Left ventricle myocardium inferior (tissue), 1 donor: Measurements from ENCODE around the gene CKAP4. TPM values are rescaled to one million over a fixed set of nuclear protein-coding genes. Genes with fewer than 3 reads are reported as not detected.

Source experiments
- DNase-seq: peaks from one replicate; pipeline ENCODE4 v3.0.0-alpha.2; 2020
- H3K27ac ChIP-seq: fragments of 200-600 bp; replicated peaks from 2 replicates; pipeline ENCODE4 v1.8.0; 2021
- H3K27me3 ChIP-seq: fragments of 200-600 bp; 2 replicates; pipeline ENCODE4 v1.8.0; 2021; ENCODE audit warnings: low read depth
- H3K36me3 ChIP-seq: fragments of 200-600 bp; 2 replicates; pipeline ENCODE4 v1.8.0; 2021
- H3K4me1 ChIP-seq: fragments of 200-600 bp; 2 replicates; pipeline ENCODE4 v1.8.0; 2021
- H3K4me3 ChIP-seq: fragments of 200-600 bp; 2 replicates; pipeline ENCODE4 v1.8.0; 2021; ENCODE audit warnings: mild to moderate bottlenecking, moderate library complexity
- H3K9me3 ChIP-seq: fragments of 200-600 bp; replicated peaks from 2 replicates; pipeline ENCODE4 v1.8.0; 2021
- CTCF ChIP-seq: fragments of 200-600 bp; IDR thresholded peaks from 2 replicates; pipeline ENCODE4 v1.8.0; 2021; ENCODE audit warnings: antibody characterized with exemption, mild to moderate bottlenecking, borderline replicate concordance
- intact Hi-C: fragments of 100-400 bp; cut with micrococcal nuclease; formaldehyde crosslinking; loops from one replicate; pipeline ENCODE4 v1.11.0; 2022
- total RNA-seq: library from RNA; stranded (reverse); fragmentation: NEBNext Ultra II Directional; extraction: Animal tissue kit (Norgen Biotek cat#: 25700); gene quantifications from one replicate; pipeline ENCODE4 v1.2.1, GENCODE V29; 2021
- donor health status: DM: no; HTN: yes; CAD: no; lungs with severe emphysema.

The CKAP4 gene
- total RNA-seq, 1 donor from 2014 or later, result 51.8 TPM

GRCh38 chr12:106280106-106280505 lies 32.3 kb upstream of the CKAP4 start:
- H3K36me3 ChIP-seq, result no peaks in the 10 kb centered on the region
- TF ChIP-seq CTCF, result no peak
- H3K4me3 ChIP-seq, result no peak overlapping the region
- H3K9me3 ChIP-seq, result peaks cover 7% of the 10 kb centered on the region
- no peaks in the 10 kb centered on the region for H3K27me3 ChIP-seq
- intact Hi-C loops, result loop anchor here (5.0 kb wide), 1 partner anchor 53 kb away; no protein-coding TSS in a partner anchor
- DNase-seq, result no peak
- H3K4me1 ChIP-seq, result peaks cover 32% of the 10 kb centered on the region
- peak overlapping the region; percentile 5 for H3K27ac ChIP-seq

GRCh38 chr12:106276032-106276740 lies 28.4 kb upstream of the CKAP4 start:
- Histone ChIP-seq H3K27ac (no peak overlapping the region), H3K27me3 (no peaks in the 10 kb centered on the region), H3K36me3 (no peaks in the 10 kb centered on the region), H3K4me1 (peaks cover 9% of the 10 kb centered on the region), H3K4me3 (no peak overlapping the region), H3K9me3 (no peaks in the 10 kb centered on the region)
- no peak for DNase-seq
- no peak for TF ChIP-seq CTCF
- intact Hi-C loops, result no loop called here

- Histone ChIP-seq H3K36me3 (no peaks in the 10 kb centered on the region), H3K9me3 (no peaks in the 10 kb centered on the region), H3K4me1 (peaks cover 2% of the 10 kb centered on the region), H3K27me3 (no peaks in the 10 kb centered on the region), H3K27ac (no peak overlapping the region), H3K4me3 (no peak overlapping the region)
- TF ChIP-seq CTCF, result no peak
- intact Hi-C loops, result no loop called here
- DNase-seq, result no peak
These were observed 27.6 kb upstream of the CKAP4 start for GRCh38 chr12:106275458-106275857.

GRCh38 chr12:106274575-106275121 lies 26.8 kb upstream of the CKAP4 start:
- intact Hi-C loops, result no loop called here
- DNase-seq, result no peak
- H3K27me3 ChIP-seq, result no peaks in the 10 kb centered on the region

GRCh38 chr12:106274012-106274411 lies 26.2 kb upstream of the CKAP4 start:
- H3K27me3 ChIP-seq, result no peaks in the 10 kb centered on the region
- TF ChIP-seq CTCF, result no peak
- no peak overlapping the region for H3K27ac ChIP-seq
- no peak for DNase-seq
- H3K36me3 ChIP-seq, result no peaks in the 10 kb centered on the region
- intact Hi-C loops, result no loop called here
- H3K9me3 ChIP-seq, result no peaks in the 10 kb centered on the region
- H3K4me3 ChIP-seq, result no peak overlapping the region
- H3K4me1 ChIP-seq, result no peaks in the 10 kb centered on the region

More at GRCh38 chr12:106274575-106275121, 26.8 kb upstream of the CKAP4 start:
- H3K36me3 ChIP-seq, result no peaks in the 10 kb centered on the region
- no peaks in the 10 kb centered on the region for H3K9me3 ChIP-seq
- H3K4me3 ChIP-seq, result no peak overlapping the region
- H3K27ac ChIP-seq, result no peak overlapping the region
- H3K4me1 ChIP-seq, result no peaks in the 10 kb centered on the region
- no peak for TF ChIP-seq CTCF
